SK-N-SH treated with all-trans-retinoic acid at 6 μM for 48 hours (cell line): ENCODE results near the gene PPP1R1C.

Experiments used
- BACH2 ChIP-seq: fragments of 250-450 bp; sonication (Bioruptor Pico); IDR thresholded peaks from 2 replicates; pipeline ENCODE4 v1.9.0; 2021; ENCODE audit warnings: mild to moderate bottlenecking, borderline replicate concordance
- CREB5 ChIP-seq: fragments of 250-450 bp; sonication (Bioruptor Pico); IDR thresholded peaks from 2 replicates; pipeline ENCODE4 v1.5.1; 2020; ENCODE audit warnings: low read depth, mild to moderate bottlenecking, moderate library complexity
- CSDC2 ChIP-seq: fragments of 250-450 bp; sonication (Bioruptor Pico); IDR thresholded peaks from 2 replicates; pipeline ENCODE4 v1.5.0; 2020; ENCODE audit warnings: mild to moderate bottlenecking, moderate library complexity
- PPARA ChIP-seq: fragments of 250-450 bp; sonication (Bioruptor Pico); IDR thresholded peaks from 2 replicates; pipeline ENCODE4 v1.5.0; 2020; ENCODE audit warnings: mild to moderate bottlenecking, borderline replicate concordance
- TOX ChIP-seq: fragments of 250-450 bp; sonication (Bioruptor Pico); IDR thresholded peaks from 2 replicates; pipeline ENCODE4 v1.8.0; 2021; ENCODE audit warnings: mild to moderate bottlenecking, moderate library complexity, borderline replicate concordance
- ZC3H10 ChIP-seq: fragments of 250-450 bp; sonication (Bioruptor Pico); IDR thresholded peaks from 2 replicates; pipeline ENCODE4 v1.5.1; 2021; ENCODE audit warnings: mild to moderate bottlenecking, moderate library complexity
- ZFP30 ChIP-seq: fragments of 450-650 bp; formaldehyde crosslinking; IDR thresholded peaks from 2 replicates; pipeline ENCODE4 v1.5.0; 2022; ENCODE audit warnings: mild to moderate bottlenecking, moderate library complexity
- ZNF8 ChIP-seq: fragments of 450-650 bp; formaldehyde crosslinking; IDR thresholded peaks from 2 replicates; pipeline ENCODE4 v1.5.0; 2020; ENCODE audit warnings: mild to moderate bottlenecking, moderate library complexity
- TF ChIP-seq, protein P1 (sequence below): fragments of 250-450 bp; sonication (Bioruptor Pico); IDR thresholded peaks from 2 replicates; pipeline ENCODE4 v1.8.0; 2020; ENCODE audit warnings: mild to moderate bottlenecking, moderate library complexity, borderline replicate concordance

DNA sequence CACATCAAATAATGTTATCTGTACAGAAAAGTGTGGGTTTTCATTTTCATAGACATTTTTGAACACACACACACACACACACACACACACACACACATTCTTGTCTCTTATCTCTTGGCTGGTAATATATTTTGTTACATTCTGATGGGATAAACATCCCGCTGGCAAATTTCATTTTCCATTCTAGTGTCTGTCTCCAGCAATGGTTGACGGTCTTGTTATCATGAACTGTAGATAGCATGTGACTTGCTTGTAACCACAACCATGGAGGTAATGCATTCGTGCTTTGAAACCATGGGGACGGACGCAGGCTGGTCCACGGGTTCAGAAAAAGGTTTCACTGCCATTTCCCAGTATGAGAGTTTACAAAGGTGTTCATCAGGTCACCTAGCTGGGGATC is 156.4 kb downstream of the PPP1R1C start:
- TF ChIP-seq ZNF8 (CRISPR knock-in tag) = no peak
- TF ChIP-seq ZC3H10 = no peak
- TF ChIP-seq TOX (CRISPR knock-in tag) = no peak
- TF ChIP-seq ZFP30 (CRISPR knock-in tag) = no peak
- no peak for TF ChIP-seq BACH2
- no peak for TF ChIP-seq PPARA
- TF ChIP-seq, protein P1, sequence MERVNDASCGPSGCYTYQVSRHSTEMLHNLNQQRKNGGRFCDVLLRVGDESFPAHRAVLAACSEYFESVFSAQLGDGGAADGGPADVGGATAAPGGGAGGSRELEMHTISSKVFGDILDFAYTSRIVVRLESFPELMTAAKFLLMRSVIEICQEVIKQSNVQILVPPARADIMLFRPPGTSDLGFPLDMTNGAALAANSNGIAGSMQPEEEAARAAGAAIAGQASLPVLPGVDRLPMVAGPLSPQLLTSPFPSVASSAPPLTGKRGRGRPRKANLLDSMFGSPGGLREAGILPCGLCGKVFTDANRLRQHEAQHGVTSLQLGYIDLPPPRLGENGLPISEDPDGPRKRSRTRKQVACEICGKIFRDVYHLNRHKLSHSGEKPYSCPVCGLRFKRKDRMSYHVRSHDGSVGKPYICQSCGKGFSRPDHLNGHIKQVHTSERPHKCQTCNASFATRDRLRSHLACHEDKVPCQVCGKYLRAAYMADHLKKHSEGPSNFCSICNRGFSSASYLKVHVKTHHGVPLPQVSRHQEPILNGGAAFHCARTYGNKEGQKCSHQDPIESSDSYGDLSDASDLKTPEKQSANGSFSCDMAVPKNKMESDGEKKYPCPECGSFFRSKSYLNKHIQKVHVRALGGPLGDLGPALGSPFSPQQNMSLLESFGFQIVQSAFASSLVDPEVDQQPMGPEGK (CRISPR knock-in tag) = no peak
- TF ChIP-seq CSDC2 (CRISPR knock-in tag) = no peak
- no peak for TF ChIP-seq CREB5 (CRISPR knock-in tag)
